ENCODE measurements around the gene SLC6A5. TPM values are rescaled to one million over a fixed set of nuclear protein-coding genes. Genes with fewer than 3 reads are reported as not detected.

SLC6A5 gene
- total and polyA plus RNA-seq, 2 of the 8 experiments (the other 6 are each of a cell fraction or from before 2014, with no cell fraction given) = not detected

GRCh38 chr11:20627026-20627425 lies 27.6 kb downstream of the SLC6A5 start:
- Histone ChIP-seq H3K9ac (replicated peaks in 1 of 4; ENCODE audit: extremely low read depth in 1 of 4, low read depth in 3 of 4, low read length in 3 of 4) (no peak overlapping the region), H2AK5ac (ENCODE audit: low read depth, low read length) (no peak overlapping the region), H2BK20ac (ENCODE audit: low read length) (no peak overlapping the region), H3K36me3 (ENCODE audit: control insufficient read depth in 2 of 4, insufficient read depth in 4 of 4, low read length in 3 of 4) (no peaks in the 10 kb centered on the region), H3K4ac (replicated peaks; ENCODE audit: insufficient read length, low read depth, low read length) (no peak overlapping the region), H4K8ac (ENCODE audit: extremely low read depth, insufficient read depth, low read length) (no peak overlapping the region), H2BK120ac (replicated peaks; ENCODE audit: low read depth, low read length) (no peak overlapping the region), H3K27ac (ENCODE audit: low read depth, low read length) (no peak overlapping the region), H3K27me3 (replicated peaks in 1 of 4; ENCODE audit: control insufficient read depth in 3 of 4, extremely low read depth in 1 of 4, insufficient read depth in 3 of 4, low read length in 3 of 4) (no peaks in the 10 kb centered on the region), H4K20me1 (replicated peaks in 1 of 2; ENCODE audit: control insufficient read depth in 1 of 2, insufficient read depth in 2 of 2, low read length in 2 of 2) (no peaks in the 10 kb centered on the region), H4K91ac (replicated peaks; ENCODE audit: insufficient read length, low read length) (no peak overlapping the region), H3K4me3 (ENCODE audit: extremely low read depth in 1 of 4, insufficient read depth in 2 of 4, low read depth in 3 of 4, low read length in 4 of 4) (no peak overlapping the region), H2BK12ac (ENCODE audit: low read depth, low read length) (no peak overlapping the region), H3K23me2 (ENCODE audit: low read depth, low read length) (no peaks in the 10 kb centered on the region), H2AFZ (ENCODE audit: low read length) (no peak overlapping the region), H3K79me2 (ENCODE audit: control insufficient read depth in 1 of 2, insufficient read depth in 2 of 2, low read length in 2 of 2) (no peaks in the 10 kb centered on the region), H3K79me1 (ENCODE audit: low read depth, low read length) (no peaks in the 10 kb centered on the region), H3K14ac (ENCODE audit: insufficient read length) (no peak overlapping the region), H2BK5ac (ENCODE audit: low read depth, low read length) (no peak overlapping the region), H2BK15ac (ENCODE audit: low read length) (no peak overlapping the region), H3K56ac (replicated peaks; ENCODE audit: insufficient read length, low read depth, low read length) (no peak overlapping the region), H3K23ac (ENCODE audit: insufficient read length) (no peak overlapping the region), H3K4me2 (ENCODE audit: insufficient read depth in 1 of 2, low read depth in 2 of 2, low read length in 2 of 2) (no peak overlapping the region), H3K4me1 (replicated peaks in 1 of 4; ENCODE audit: control insufficient read depth in 3 of 4, insufficient read depth in 4 of 4, low read length in 3 of 4) (peaks cover 0 to 9% (median 5%) of the 10 kb centered on the region in 4 experiments; a peak in 3 of 7 replicates), H3K18ac (ENCODE audit: extremely low read depth, low read length) (no peak overlapping the region), H3K9me3 (ENCODE audit: insufficient read depth in 2 of 2, low read depth in 1 of 2, low read length in 1 of 2) (no peaks in the 10 kb centered on the region; a peak in 1 of 4 replicates), H4K5ac (ENCODE audit: insufficient read length, low read depth, low read length) (no peak overlapping the region)
- no peak for TF ChIP-seq SIRT6 (IDR thresholded peaks at IDR 0.05; ENCODE audit: low read length)
- no peak for TF ChIP-seq JUN (IDR thresholded peaks at IDR 0.05; ENCODE audit: low read depth, low read length)
- TF ChIP-seq CBX5 (IDR thresholded peaks at IDR 0.05; ENCODE audit: low read depth, low read length) = no peak
- TF ChIP-seq HDAC2 (IDR thresholded peaks at IDR 0.05; ENCODE audit: borderline replicate concordance in 1 of 2, low read depth in 2 of 2, low read length in 2 of 2) = no peak
- no peak for TF ChIP-seq TAF7 (optimal IDR thresholded peaks at IDR 0.05; ENCODE audit: borderline replicate concordance, low read depth, low read length)
- no peak for TF ChIP-seq ATF2 (IDR thresholded peaks at IDR 0.05; ENCODE audit: low read length)
- no peak for TF ChIP-seq GABPA (IDR thresholded peaks at IDR 0.05; ENCODE audit: borderline replicate concordance, insufficient read depth, low read length)
- TF ChIP-seq EZH2 (IDR thresholded peaks at IDR 0.05; ENCODE audit: low read depth, low read length, severe bottlenecking) = no peak
- FAIRE-seq (no peak), DNase-seq (ENCODE audit: low read depth in 1 of 2, low spot score in 2 of 2) (no peak)
- 97% methylated on average over 3 of the region's 3 CpGs; no CpG with 5 or more reads in 1 of the 2 experiments for WGBS, 2 experiments (ENCODE audit: extremely low coverage in 1 of 2, insufficient coverage in 1 of 2, insufficient read length in 1 of 2, insufficient replicate concordance in 2 of 2, low coverage in 1 of 2, low lambda C conversion rate in 2 of 2, missing lambda C conversion rate in 1 of 2)
- ChIA-PET POLR2A (ENCODE audit: partially characterized antibody) (no interaction called here), CTCF (ENCODE audit: partially characterized antibody) (interaction anchor here (0.5 to 1.4 kb wide), 2 partner anchors 17 to 691 kb away, joined by 4 read pairs; no protein-coding TSS in a partner anchor)
